WTC11 (cell line): ENCODE data around the gene TAF5. TPM values are rescaled to one million over a fixed set of nuclear protein-coding genes. Genes with fewer than 3 reads are reported as not detected.

Experiments
- ATF1 ChIP-seq: sonication (generic); formaldehyde crosslinking; IDR thresholded peaks from 2 replicates; pipeline ENCODE4 v1.8.1; 2023; ENCODE audit warnings: mild to moderate bottlenecking, moderate library complexity, missing genetic modification reagents
- NR2C2 ChIP-seq: sonication (generic); formaldehyde crosslinking; IDR thresholded peaks from 2 replicates; pipeline ENCODE4 v1.8.0; 2022; ENCODE audit warnings: mild to moderate bottlenecking, missing genetic modification reagents
- OVOL2 ChIP-seq: fragments of 250-450 bp; sonication (Bioruptor Pico); IDR thresholded peaks from 2 replicates; pipeline ENCODE4 v1.9.0; 2021; ENCODE audit warnings: mild to moderate bottlenecking, borderline replicate concordance
- SMAD4 ChIP-seq: sonication (generic); formaldehyde crosslinking; IDR thresholded peaks from 2 replicates; pipeline ENCODE4 v1.8.0; 2022; ENCODE audit warnings: mild to moderate bottlenecking, missing genetic modification reagents
- ZNF121 ChIP-seq: sonication (generic); formaldehyde crosslinking; IDR thresholded peaks from 2 replicates; pipeline ENCODE4 v1.8.0; 2023; ENCODE audit warnings: missing genetic modification reagents
- ZNF263 ChIP-seq: sonication (generic); formaldehyde crosslinking; IDR thresholded peaks from 2 replicates; pipeline ENCODE4 v1.8.1; 2022; ENCODE audit warnings: low read depth, mild to moderate bottlenecking, moderate library complexity, missing genetic modification reagents
- microRNA-seq: library from miRNA; unstranded; fragments of <30 nt; microRNA quantifications from one replicate; pipeline ENCODE4 v1.2.0, GENCODE V29; 2022; ENCODE audit warnings: borderline number of aligned reads
- total RNA-seq: library from RNA; stranded (reverse); gene quantifications from 3 replicates; pipeline ENCODE4 v1.2.3, GENCODE V29; 2021
- TF ChIP-seq, protein P1 (sequence below): sonication (generic); formaldehyde crosslinking; IDR thresholded peaks from 2 replicates; pipeline ENCODE4 v1.8.1; 2022; ENCODE audit warnings: missing genetic modification reagents, borderline replicate concordance
- TF ChIP-seq, protein P2 (sequence below): sonication (generic); formaldehyde crosslinking; IDR thresholded peaks from 2 replicates; pipeline ENCODE4 v1.8.1; 2022; ENCODE audit warnings: mild to moderate bottlenecking, missing genetic modification reagents, moderate library complexity, borderline replicate concordance
- TF ChIP-seq, protein P3 (sequence below): sonication (generic); formaldehyde crosslinking; IDR thresholded peaks from 2 replicates; pipeline ENCODE4 v1.8.0; 2022; ENCODE audit warnings: mild to moderate bottlenecking, missing genetic modification reagents
- TF ChIP-seq, protein P4 (sequence below): sonication (generic); formaldehyde crosslinking; IDR thresholded peaks from 2 replicates; pipeline ENCODE4 v1.8.0; 2023; ENCODE audit warnings: mild to moderate bottlenecking, missing genetic modification reagents
- TF ChIP-seq, protein P5 (sequence below): sonication (generic); formaldehyde crosslinking; IDR thresholded peaks from 2 replicates; pipeline ENCODE4 v1.8.1; 2023; ENCODE audit warnings: mild to moderate bottlenecking, missing genetic modification reagents, moderate library complexity

TAF5 gene
- total RNA-seq, 1 experiment from 2014 or later: 14.9 TPM

DNA sequence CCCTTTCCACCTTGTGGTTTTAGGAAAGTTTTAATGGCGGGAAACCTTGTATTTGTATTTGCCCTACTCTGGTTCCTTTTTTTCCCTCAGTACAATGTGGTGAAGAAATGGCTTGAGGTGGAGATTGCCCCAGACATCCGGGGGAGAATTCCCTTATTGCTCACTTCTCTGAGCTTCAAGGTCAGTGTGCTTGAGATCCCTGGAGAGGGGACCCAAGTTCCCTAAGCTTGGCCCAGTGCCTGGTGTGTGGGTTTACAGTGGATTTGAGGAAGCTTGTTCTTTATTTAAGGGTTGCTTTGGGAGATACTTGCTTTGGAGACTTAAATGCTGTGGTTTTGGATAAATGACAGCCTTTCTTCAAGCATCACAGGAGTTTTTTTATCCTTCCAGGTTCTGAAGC is 66.1 kb downstream of the TAF5 start (continued):
- TF ChIP-seq, protein P1, sequence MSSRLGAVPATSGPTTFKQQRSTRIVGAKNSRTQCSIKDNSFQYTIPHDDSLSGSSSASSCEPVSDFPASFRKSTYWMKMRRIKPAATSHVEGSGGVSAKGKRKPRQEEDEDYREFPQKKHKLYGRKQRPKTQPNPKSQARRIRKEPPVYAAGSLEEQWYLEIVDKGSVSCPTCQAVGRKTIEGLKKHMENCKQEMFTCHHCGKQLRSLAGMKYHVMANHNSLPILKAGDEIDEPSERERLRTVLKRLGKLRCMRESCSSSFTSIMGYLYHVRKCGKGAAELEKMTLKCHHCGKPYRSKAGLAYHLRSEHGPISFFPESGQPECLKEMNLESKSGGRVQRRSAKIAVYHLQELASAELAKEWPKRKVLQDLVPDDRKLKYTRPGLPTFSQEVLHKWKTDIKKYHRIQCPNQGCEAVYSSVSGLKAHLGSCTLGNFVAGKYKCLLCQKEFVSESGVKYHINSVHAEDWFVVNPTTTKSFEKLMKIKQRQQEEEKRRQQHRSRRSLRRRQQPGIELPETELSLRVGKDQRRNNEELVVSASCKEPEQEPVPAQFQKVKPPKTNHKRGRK (CRISPR knock-in tag): no peak
- TF ChIP-seq NR2C2 (CRISPR knock-in tag): no peak
- TF ChIP-seq SMAD4 (CRISPR knock-in tag): no peak
- no peak for TF ChIP-seq ZNF121
- TF ChIP-seq, protein P2, sequence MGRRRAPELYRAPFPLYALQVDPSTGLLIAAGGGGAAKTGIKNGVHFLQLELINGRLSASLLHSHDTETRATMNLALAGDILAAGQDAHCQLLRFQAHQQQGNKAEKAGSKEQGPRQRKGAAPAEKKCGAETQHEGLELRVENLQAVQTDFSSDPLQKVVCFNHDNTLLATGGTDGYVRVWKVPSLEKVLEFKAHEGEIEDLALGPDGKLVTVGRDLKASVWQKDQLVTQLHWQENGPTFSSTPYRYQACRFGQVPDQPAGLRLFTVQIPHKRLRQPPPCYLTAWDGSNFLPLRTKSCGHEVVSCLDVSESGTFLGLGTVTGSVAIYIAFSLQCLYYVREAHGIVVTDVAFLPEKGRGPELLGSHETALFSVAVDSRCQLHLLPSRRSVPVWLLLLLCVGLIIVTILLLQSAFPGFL (CRISPR knock-in tag): no peak
- TF ChIP-seq, protein P3, sequence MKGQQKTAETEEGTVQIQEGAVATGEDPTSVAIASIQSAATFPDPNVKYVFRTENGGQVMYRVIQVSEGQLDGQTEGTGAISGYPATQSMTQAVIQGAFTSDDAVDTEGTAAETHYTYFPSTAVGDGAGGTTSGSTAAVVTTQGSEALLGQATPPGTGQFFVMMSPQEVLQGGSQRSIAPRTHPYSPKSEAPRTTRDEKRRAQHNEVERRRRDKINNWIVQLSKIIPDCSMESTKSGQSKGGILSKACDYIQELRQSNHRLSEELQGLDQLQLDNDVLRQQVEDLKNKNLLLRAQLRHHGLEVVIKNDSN (CRISPR knock-in tag): no peak
- TF ChIP-seq, protein P4, sequence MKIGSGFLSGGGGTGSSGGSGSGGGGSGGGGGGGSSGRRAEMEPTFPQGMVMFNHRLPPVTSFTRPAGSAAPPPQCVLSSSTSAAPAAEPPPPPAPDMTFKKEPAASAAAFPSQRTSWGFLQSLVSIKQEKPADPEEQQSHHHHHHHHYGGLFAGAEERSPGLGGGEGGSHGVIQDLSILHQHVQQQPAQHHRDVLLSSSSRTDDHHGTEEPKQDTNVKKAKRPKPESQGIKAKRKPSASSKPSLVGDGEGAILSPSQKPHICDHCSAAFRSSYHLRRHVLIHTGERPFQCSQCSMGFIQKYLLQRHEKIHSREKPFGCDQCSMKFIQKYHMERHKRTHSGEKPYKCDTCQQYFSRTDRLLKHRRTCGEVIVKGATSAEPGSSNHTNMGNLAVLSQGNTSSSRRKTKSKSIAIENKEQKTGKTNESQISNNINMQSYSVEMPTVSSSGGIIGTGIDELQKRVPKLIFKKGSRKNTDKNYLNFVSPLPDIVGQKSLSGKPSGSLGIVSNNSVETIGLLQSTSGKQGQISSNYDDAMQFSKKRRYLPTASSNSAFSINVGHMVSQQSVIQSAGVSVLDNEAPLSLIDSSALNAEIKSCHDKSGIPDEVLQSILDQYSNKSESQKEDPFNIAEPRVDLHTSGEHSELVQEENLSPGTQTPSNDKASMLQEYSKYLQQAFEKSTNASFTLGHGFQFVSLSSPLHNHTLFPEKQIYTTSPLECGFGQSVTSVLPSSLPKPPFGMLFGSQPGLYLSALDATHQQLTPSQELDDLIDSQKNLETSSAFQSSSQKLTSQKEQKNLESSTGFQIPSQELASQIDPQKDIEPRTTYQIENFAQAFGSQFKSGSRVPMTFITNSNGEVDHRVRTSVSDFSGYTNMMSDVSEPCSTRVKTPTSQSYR (CRISPR knock-in tag): no peak
- TF ChIP-seq OVOL2 (CRISPR knock-in tag): no peak
- TF ChIP-seq, protein P5, sequence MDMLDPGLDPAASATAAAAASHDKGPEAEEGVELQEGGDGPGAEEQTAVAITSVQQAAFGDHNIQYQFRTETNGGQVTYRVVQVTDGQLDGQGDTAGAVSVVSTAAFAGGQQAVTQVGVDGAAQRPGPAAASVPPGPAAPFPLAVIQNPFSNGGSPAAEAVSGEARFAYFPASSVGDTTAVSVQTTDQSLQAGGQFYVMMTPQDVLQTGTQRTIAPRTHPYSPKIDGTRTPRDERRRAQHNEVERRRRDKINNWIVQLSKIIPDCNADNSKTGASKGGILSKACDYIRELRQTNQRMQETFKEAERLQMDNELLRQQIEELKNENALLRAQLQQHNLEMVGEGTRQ (CRISPR knock-in tag): no peak
- TF ChIP-seq ZNF263: no peak
- TF ChIP-seq ATF1 (CRISPR knock-in tag): no peak
- TF ChIP-seq, all 79 proteins: peak for 0

Small RNA genes lying within 50 kb of the gene (microRNA-seq; reads per million reads assigned to microRNA genes)
- gene MIR1307: 4,684 reads per million, percentile 97 among the genes with 10 or more reads in this experiment

Other genes with a start within 250 kb of the TAF5 start
- 67.5 to 76.1 TPM (median 72.3 TPM) in 3 replicates for gene NT5C2, start 174.7 kb upstream of the TAF5 start, total RNA-seq
- gene RPEL1, start 122.1 kb upstream of the TAF5 start, total RNA-seq: 0.09 TPM in 1 of 3 replicates, not detected in the others
- 16.6 to 20.3 TPM (median 17.3 TPM) in 3 replicates for gene INA, start 90.8 kb upstream of the TAF5 start, total RNA-seq
- gene PCGF6, start 16.8 kb upstream of the TAF5 start, total RNA-seq: 17.3 to 19.2 TPM (median 17.9 TPM) in 3 replicates
- 284 to 307 TPM (median 305 TPM) in 3 replicates for gene ATP5MK, start 28.5 kb downstream of the TAF5 start, total RNA-seq
- gene PDCD11, start 28.6 kb downstream of the TAF5 start, total RNA-seq: 63.5 to 78.8 TPM (median 64.4 TPM) in 3 replicates
- 1.8 to 2.4 TPM (median 1.9 TPM) in 3 replicates for gene CALHM2, start 84.4 kb downstream of the TAF5 start, total RNA-seq
- gene CALHM1, start 90.9 kb downstream of the TAF5 start, total RNA-seq: 0.30 to 0.55 TPM (median 0.39 TPM) in 3 replicates
- gene CALHM3, start 111.3 kb downstream of the TAF5 start, total RNA-seq: 0.13 to 0.18 TPM (median 0.16 TPM) in 3 replicates
- gene NEURL1, start 125.7 kb downstream of the TAF5 start, total RNA-seq: 0.66 to 1.2 TPM (median 0.99 TPM) in 3 replicates